NCI-H774 (cell line): ENCODE data around the gene PDIA4.

Experiments used
- DNase-seq: peaks from one replicate; lab custom pipeline; 2025; lab: John Stamatoyannopoulos, UW

PDIA4 gene

DNA sequence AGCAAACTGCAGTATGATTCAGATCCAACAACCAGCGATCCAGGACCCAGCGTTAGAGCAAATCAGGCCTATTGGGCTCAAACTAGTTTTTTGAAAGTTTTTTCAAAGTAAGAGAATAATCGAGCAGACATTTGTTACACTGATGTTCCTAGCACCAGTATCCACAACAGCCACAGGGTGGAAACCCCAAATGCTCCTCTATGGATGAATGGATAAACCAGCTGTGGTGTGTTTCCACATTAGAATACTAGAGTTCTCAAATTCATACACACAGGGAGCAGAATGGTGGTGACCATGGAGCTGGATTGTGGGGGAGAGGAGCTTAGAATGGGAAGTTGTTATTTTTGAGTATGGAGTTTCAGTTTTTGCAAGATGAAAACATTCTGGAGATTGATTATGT is 60.7 kb downstream of the PDIA4 start:
- DNase-seq: no peak

GRCh38 chr7:148967032-148967372 is 61.3 kb downstream of the PDIA4 start:
- no peak for DNase-seq

DNA sequence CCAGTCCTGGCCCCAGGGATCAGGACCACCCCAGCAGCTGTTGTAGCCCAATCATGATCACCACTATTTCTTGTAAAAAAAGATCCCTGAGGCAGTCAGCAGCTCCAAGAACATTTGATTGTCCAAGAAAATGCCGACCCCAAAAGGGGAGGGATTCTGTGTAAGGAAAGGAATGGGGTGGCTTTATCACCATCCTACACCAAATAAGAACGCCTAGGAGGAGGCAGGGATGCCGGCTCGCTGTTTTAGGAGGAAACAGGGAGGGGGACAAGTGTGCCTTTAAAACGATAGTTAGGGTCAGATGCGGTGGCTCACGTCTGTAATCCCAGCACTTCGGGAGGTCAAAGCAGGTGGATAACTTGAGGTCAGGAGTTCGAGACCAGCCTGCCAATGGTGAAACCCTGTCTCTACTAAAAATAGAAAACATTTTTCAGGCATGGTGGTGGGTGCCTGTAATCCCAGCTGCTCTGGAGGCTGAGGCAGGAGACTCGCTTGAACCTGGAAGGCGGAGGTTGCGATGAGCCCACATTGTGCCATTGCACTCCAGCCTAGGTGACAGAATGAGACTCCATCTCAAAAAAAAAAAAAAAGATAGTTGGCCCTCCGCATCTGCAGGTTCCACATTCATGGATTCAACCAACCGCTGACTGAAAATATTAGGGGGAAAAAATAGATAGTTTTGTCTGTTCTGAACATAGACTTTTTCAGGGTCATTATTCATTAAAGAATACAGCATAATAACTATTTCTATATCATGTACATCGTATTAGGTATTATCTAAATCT is 63.6 kb downstream of the PDIA4 start:
- DNase-seq: peak; percentile 23

GRCh38 chr7:148963583-148964482 is 64.5 kb downstream of the PDIA4 start:
- DNase-seq: peak; percentile 33

- peak; percentile 69 for DNase-seq
These were observed 65.3 kb downstream of the PDIA4 start for GRCh38 chr7:148962823-148963582.

DNA sequence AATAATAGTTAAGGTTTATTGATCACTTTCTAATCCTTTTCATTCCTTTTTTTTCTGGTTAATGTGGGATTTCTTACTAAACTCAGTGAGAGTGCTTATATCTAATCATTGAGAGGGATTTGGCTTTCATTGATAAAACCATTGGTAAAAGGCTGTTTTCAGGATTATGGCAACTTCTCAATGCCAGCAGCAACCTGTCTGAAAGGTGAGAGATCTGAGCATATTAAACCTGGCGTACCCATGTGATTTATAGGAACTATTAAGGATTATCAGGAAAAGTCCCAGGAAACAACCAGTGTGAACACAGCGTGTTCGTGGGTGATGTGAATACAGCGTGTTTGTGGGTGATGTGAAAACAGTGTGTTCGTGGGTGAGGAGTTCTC is 65.9 kb downstream of the PDIA4 start:
- DNase-seq: no peak

- no peak for DNase-seq
These were observed 68.6 kb downstream of the PDIA4 start for GRCh38 chr7:148959726-148960125.

GRCh38 chr7:148958061-148958460 is 70.2 kb downstream of the PDIA4 start:
- DNase-seq: no peak

GRCh38 chr7:148954766-148955165 is 73.5 kb downstream of the PDIA4 start:
- no peak for DNase-seq

GRCh38 chr7:148953676-148954075 is 74.6 kb downstream of the PDIA4 start:
- DNase-seq: no peak
